DMS153 (cell line): ENCODE results near the gene ACSL5.
"Not testable (repeated sequence)": the region's sequence is repeated elsewhere in the genome, so short reads cannot be mapped to it uniquely, and the experiment has no call there.

Experiments
- DNase-seq: peaks from one replicate; lab custom pipeline; 2025; lab: John Stamatoyannopoulos, UW

Gene ACSL5

GRCh38 chr10:112351146-112351545 is 22.8 kb upstream of the ACSL5 start:
- DNase-seq: no peak

GRCh38 chr10:112352044-112352443 is 21.9 kb upstream of the ACSL5 start:
- no peak for DNase-seq

GRCh38 chr10:112353046-112353445 is 20.9 kb upstream of the ACSL5 start:
- DNase-seq: no peak

GRCh38 chr10:112356686-112357085 is 17.2 kb upstream of the ACSL5 start:
- no peak for DNase-seq

GRCh38 chr10:112359606-112360307 is 14.2 kb upstream of the ACSL5 start:
- no peak for DNase-seq

- no peak for DNase-seq
Observed at GRCh38 chr10:112360308-112361270, 13.3 kb upstream of the ACSL5 start.

GRCh38 chr10:112361951-112362751 is 11.8 kb upstream of the ACSL5 start:
- no peak for DNase-seq

GRCh38 chr10:112362833-112363232 is 11.1 kb upstream of the ACSL5 start:
- DNase-seq: no peak

GRCh38 chr10:112363696-112364688 is 9.9 kb upstream of the ACSL5 start:
- no peak for DNase-seq

GRCh38 chr10:112365014-112365432 is 8.9 kb upstream of the ACSL5 start:
- no peak for DNase-seq

GRCh38 chr10:112365451-112365850 is 8.5 kb upstream of the ACSL5 start:
- no peak for DNase-seq

- no peak for DNase-seq
Observed at GRCh38 chr10:112366992-112367391, 6.9 kb upstream of the ACSL5 start.

GRCh38 chr10:112367516-112367915 is 6.4 kb upstream of the ACSL5 start:
- no peak for DNase-seq

- DNase-seq: no peak
Observed at GRCh38 chr10:112369495-112370423, 4.2 kb upstream of the ACSL5 start.

- DNase-seq: no peak
Observed at GRCh38 chr10:112370424-112370819, 3.5 kb upstream of the ACSL5 start.

GRCh38 chr10:112371326-112371725 is 2.6 kb upstream of the ACSL5 start:
- DNase-seq: not testable (repeated sequence)

GRCh38 chr10:112372182-112372810 is 1.6 kb upstream of the ACSL5 start:
- DNase-seq: not testable (repeated sequence)

GRCh38 chr10:112374724-112375541 is 1.0 kb downstream of the ACSL5 start:
- no peak for DNase-seq
